CD4-positive, alpha-beta T cell treated with Interleukin-10 for 1 hour (primary cell): ENCODE data around the gene ANKRD39.

Source experiments
- DNase-seq: peaks from one replicate; pipeline ENCODE4 v3.0.0-alpha.2; 2020

ANKRD39 gene

DNA sequence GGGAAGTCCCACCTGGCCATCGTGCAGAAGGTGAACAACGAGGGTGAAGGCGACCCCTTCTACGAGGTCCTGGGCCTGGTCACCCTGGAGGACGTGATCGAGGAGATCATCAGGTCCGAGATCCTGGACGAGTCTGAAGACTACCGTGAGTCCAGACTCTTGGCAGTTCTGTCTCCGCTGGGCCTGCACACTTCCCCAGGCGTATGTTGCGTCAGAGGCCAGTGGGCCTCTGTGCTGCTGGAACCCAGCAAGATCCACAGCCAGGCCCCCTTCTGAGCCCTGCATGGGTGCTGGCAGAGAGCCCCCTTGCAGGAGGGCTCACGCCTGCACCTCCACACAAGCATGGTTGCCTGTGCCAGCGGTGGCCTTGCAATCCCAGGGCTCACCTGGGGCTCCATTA lies 32.8 kb downstream of the ANKRD39 start:
- DNase-seq = no peak

GRCh38 chr2:96824079-96824870 lies 33.5 kb downstream of the ANKRD39 start:
- no peak for DNase-seq

- no peak for DNase-seq
Measured at GRCh38 chr2:96823198-96823597, 34.6 kb downstream of the ANKRD39 start.

- DNase-seq = no peak
Measured at GRCh38 chr2:96822786-96823185, 35.0 kb downstream of the ANKRD39 start.

- DNase-seq = no peak
Measured at GRCh38 chr2:96821113-96821675, 36.6 kb downstream of the ANKRD39 start.

DNA sequence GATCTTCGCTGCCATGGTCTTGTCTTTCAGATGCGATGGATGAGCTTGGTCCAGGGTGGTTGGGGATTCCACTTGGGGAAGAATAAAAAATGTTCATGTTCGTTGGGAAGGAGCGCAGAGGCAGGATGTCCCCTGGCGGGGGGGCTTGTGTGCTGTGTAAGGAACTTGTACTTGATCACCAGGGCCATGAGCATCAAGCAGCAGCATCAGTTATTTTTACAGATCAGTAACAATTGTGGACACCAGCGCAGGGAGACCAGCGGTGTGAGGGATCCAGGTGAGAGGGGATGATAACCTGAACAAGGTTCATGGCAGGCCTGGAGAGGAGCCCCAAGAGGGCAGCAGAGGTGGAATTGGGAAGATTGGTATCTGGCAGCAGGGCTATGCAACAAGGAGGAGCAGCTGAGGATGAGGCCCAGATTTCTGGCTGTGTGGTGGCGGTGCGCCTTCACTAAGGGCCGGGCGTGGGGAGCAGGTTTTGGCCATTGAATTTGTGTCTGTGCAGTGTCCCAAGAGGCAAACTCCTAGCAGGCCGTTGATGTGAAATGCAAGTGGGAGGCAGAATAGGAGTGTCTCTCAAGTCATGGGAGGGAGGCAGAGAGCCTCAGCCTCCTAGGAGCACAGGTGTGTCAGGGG lies 37.8 kb downstream of the ANKRD39 start:
- no peak for DNase-seq

DNA sequence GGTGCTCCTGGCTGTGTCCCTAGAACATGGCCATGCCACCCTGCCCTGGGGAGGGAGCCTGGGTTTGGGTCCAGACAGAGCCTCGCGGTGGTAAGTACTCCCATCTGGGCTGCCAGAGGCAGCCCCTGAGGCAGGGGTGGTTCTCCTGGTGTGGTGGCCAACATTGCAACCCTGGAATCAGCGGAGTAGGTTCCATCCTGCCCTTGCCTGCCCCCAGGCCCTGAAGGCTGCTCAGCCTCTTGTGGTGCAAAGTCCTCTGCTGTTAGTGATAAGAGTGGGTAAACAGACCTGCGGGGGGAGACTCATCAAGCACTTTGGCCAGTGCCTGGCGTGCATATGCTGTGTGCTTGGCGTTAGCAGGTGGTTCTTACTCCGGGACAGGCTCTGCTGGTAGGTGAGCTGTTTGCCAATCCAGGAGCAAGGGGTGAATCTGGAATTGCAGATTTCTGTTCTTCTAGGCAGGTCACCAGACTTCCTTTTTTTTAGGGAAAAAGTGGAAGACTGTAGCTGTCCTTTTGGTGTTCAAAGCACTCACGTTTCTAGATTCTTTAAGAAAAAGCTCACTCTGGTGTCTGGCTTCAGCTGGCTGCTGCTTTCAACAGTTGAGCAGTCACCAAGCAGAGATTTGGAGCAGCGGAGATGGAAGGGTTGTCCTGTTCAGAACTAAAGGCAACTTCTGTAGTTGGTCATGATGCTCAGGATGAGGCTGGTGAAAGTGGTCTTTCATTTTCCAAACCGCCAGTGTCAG lies 38.5 kb downstream of the ANKRD39 start:
- DNase-seq = no peak

DNA sequence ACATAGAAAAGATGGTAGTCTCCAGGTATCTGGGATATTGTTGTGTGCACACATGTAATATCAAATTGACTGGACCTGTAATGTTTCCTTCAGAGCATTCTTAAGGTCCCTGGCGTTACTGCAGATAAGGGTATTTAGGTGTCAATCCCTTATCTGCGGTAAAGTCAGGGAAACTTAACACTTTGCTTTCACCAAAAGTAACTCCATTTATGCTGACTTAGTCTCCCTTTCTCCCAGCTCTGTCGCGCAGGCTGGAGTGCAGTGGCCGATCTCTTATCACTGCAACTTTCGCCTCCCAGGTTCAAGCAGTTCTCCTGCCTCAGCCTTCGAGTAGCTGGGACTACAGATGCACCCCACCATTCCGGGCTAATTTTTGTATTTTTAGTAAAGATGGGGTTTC lies 39.9 kb downstream of the ANKRD39 start:
- DNase-seq = no peak

DNA sequence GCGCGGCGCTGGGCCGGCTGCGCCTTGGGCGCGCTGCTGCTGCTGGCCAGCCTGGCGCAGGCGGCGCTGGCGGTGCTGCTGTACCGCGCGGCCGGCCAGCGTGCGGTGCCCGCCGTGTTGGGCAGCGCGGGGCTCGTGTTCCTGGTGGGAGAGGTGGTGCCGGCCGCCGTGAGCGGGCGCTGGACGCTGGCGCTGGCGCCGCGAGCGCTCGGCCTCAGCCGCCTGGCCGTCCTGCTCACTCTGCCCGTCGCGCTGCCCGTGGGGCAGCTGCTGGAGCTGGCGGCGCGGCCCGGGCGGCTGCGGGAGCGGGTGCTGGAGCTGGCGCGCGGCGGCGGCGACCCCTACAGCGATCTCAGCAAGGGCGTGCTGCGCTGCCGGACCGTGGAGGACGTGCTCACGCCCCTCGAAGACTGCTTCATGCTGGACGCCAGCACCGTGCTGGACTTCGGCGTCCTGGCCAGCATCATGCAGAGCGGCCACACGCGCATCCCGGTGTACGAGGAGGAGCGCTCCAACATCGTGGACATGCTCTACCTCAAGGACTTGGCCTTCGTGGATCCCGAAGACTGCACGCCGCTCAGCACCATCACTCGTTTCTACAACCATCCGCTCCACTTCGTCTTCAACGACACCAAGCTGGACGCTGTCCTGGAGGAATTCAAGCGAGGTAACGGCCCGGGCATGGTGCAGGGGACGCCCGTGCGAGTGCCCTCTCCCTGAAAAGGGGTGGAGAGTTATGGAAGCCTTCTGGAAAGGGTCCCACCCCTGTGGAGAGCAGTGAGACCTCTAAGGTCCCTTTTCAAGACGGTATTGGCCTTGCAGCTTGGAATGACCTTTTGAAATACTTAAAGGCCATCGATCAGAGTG lies 40.7 kb downstream of the ANKRD39 start:
- DNase-seq = no peak

DNA sequence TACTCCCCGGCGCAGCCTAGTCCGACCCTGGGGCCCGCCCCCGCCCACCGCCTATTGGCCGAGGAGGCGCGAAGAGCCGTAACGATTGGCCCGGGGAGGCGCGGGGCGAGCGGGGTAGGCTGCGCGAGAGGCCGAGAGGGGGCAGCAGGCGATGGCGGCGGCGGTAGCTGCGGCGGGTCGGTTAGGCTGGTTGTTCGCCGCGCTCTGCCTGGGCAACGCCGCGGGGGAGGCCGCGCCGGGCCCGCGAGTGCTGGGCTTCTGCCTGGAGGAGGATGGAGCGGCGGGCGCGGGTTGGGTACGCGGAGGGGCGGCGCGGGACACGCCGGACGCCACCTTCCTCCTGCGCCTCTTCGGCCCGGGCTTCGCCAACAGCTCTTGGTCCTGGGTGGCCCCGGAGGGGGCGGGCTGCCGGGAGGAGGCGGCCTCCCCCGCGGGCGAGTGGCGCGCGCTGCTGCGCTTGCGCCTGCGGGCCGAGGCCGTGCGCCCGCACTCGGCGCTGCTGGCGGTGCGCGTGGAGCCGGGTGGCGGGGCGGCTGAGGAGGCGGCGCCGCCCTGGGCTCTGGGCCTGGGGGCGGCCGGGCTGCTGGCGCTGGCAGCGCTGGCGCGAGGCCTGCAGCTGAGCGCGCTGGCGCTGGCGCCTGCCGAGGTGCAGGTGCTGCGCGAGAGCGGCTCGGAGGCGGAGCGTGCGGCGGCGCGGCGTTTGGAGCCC lies 41.5 kb downstream of the ANKRD39 start, which contains the start of gene CNNM3:
CNNM3 (plus strand) TSS at position 142 of the 709 bp plus-strand sequence; CDS start at position 152, 10 bp downstream.
- DNase-seq = peak; percentile 96

- DNase-seq = no peak
Measured at GRCh38 chr2:96815326-96816126, 42.3 kb downstream of the ANKRD39 start.

GRCh38 chr2:96813656-96814055 lies 44.2 kb downstream of the ANKRD39 start:
- DNase-seq = no peak

DNA sequence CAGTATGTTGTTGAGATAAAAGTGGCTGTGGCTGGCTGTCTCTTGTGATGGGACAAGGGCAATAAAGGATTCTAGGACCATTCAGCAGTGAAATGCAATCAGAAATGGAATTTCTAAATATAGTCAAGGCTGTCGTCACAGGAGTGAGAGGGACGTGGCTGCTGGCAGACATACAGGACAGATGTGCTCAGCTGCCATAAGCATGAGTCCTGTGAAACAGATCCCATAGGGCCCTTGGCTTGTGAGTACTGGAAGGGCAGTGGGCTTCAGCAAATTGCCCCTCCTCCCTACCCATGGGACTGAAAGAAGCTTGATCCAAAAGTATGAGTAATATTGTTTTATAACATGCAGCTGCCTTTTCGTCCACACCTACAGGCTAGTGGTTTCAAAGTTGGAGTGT lies 45.9 kb downstream of the ANKRD39 start:
- DNase-seq = no peak

GRCh38 chr2:96810783-96811192 lies 47.0 kb downstream of the ANKRD39 start:
- DNase-seq = no peak

DNA sequence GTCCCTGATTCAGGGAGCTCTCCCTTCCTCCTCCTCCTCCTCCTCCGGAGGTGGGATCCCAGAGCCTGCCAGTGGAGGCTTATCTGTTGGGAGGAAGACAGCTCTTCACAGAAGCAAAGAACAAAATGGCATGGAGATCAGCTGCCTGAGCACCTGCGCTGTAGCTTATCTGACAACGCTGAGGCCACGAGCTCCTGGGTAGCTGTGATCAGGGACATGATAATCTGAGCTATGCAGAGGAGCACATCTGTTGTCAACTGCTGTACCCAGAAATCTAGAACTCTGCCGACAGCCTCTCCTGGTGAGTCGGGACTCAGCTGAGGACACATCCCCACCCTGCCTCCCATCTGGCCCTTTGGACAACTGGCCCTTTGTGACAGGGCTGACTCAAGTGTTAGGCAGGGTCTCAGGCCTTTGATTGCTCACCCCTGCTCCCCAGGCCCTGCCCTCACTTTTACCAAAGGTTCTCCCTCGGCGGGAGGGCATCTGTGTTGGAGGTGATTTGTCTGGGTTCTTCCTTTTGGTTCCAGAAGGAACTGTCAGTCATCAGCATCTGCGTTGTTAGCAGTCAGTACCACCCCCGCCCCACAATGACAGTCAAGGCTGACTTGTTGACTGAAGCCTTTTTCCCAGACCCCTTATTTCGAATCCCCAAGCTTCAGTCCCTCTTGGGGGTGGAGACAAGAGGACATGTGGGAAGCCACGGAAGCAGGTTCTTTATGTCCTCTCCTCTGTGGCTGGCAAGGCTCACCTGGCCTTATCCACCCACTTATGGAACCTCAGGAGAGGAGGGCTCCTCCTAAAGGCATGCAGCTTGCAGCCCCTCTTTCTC lies 47.6 kb downstream of the ANKRD39 start:
- DNase-seq = no peak

- no peak for DNase-seq
Measured at GRCh38 chr2:96809216-96809882, 48.5 kb downstream of the ANKRD39 start.

- DNase-seq = no peak
Measured at GRCh38 chr2:96808176-96808837, 49.5 kb downstream of the ANKRD39 start.

DNA sequence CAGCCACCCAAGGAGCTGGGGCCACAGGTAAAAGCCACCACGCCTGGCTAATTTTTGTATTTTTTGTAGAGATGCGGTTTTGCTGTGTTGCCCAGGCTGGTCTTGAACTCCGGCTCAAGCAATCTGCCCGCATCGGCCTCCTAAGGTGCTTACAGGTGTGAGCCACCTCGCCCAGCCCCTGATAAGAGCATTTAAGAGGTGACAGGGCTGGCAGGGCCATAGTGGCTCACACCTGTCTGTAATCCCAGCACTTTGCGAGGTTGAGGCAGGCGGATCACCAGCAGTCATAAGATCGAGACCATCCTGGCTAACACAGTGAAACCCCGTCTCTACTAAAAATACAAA lies 50.7 kb downstream of the ANKRD39 start:
- DNase-seq = no peak
